Measurements from ENCODE around the gene MATN1. TPM values are rescaled to one million over a fixed set of nuclear protein-coding genes. Genes with fewer than 3 reads are reported as not detected.

Gene MATN1
- total RNA-seq, 1 donor from 2014 or later: 0.47 TPM

DNA sequence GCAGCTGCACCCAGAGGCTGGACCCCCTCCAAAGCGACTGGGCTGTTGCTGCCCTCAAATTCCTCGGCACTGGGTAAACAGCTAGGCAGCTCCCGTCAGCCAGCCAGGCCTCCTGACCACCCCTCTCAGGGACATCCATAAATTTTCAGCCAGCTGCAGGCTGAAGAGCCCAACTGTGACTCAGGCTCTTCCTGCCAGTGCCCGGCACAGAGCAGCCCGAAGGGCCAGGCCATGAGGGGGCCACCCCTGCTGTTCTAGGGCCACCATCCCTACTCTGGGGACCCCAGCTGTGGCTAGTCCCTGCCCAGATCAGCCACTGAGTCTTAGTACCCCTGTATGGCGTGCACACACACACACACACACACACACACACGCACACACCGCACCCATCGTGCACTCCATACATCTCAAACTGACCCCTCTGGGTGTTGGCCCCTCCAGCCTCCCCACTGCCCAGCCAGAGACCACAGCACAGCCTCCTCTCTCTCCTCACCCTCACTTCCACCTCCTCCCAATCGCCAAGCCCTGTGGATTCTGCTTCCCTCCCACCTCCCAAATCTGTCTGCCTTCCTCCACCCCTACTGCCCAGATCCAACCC lies 40.4 kb upstream of the MATN1 start:
- no peaks in the 10 kb centered on the region for H3K9me3 Mint-ChIP-seq (ENCODE audit: low read depth)
- TF ChIP-seq CTCF (IDR thresholded peaks at IDR 0.05): no peak
- H3K27me3 Mint-ChIP-seq (ENCODE audit: low read depth): no peaks in the 10 kb centered on the region
- no peak overlapping the region for H3K4me3 Mint-ChIP-seq (ENCODE audit: unreplicated experiment)
- H3K27ac Mint-ChIP-seq (ENCODE audit: unreplicated experiment): peak overlapping the region; percentile 18
- DNase-seq (ENCODE audit: low spot score): no peak
- peaks cover 14% of the 10 kb centered on the region for H3K4me1 Mint-ChIP-seq (ENCODE audit: low read depth)
- no peaks in the 10 kb centered on the region for H3K36me3 Mint-ChIP-seq (ENCODE audit: low read depth)

DNA sequence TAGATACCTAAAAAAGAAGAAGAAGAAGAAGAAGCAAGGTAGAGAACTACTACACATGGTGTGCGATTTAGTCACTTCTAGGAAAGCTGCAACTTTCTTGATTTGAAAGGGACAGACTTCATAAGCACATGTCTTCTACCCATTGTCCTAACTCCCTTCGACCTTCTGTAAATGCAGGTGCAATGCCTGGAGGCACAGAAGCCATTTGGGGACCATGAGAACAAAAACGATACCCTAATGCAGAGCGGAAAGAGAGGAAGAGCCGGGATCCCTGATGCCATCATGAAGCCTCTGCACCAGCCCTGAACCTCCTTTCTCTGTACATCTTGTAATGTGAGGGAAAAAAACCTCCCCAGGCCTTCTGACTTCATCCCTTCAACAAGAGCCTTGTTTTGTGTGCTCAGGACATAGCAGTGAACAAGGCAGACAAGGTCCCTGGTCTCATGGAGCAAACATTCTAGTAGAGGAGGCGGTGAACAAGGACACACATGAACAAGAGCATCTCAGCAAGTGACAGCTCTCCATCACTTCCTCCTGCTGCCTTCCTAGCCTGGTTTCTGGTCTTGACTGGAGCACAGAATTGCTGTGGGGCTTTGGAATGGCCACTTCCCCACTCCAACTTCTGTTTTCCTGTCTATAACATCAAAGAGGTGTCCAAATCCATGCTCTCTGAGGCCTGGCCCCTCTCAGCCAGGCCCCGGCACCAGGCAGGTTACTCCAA lies 39.7 kb upstream of the MATN1 start:
- Mint-ChIP-seq H3K36me3 (ENCODE audit: low read depth) (no peaks in the 10 kb centered on the region), H3K4me3 (ENCODE audit: unreplicated experiment) (no peak overlapping the region), H3K27me3 (ENCODE audit: low read depth) (no peaks in the 10 kb centered on the region), H3K4me1 (ENCODE audit: low read depth) (peaks cover 14% of the 10 kb centered on the region), H3K27ac (ENCODE audit: unreplicated experiment) (peak overlapping the region; percentile 18), H3K9me3 (ENCODE audit: low read depth) (no peaks in the 10 kb centered on the region)
- no peak for DNase-seq (ENCODE audit: low spot score)
- no peak for TF ChIP-seq CTCF (IDR thresholded peaks at IDR 0.05)

DNA sequence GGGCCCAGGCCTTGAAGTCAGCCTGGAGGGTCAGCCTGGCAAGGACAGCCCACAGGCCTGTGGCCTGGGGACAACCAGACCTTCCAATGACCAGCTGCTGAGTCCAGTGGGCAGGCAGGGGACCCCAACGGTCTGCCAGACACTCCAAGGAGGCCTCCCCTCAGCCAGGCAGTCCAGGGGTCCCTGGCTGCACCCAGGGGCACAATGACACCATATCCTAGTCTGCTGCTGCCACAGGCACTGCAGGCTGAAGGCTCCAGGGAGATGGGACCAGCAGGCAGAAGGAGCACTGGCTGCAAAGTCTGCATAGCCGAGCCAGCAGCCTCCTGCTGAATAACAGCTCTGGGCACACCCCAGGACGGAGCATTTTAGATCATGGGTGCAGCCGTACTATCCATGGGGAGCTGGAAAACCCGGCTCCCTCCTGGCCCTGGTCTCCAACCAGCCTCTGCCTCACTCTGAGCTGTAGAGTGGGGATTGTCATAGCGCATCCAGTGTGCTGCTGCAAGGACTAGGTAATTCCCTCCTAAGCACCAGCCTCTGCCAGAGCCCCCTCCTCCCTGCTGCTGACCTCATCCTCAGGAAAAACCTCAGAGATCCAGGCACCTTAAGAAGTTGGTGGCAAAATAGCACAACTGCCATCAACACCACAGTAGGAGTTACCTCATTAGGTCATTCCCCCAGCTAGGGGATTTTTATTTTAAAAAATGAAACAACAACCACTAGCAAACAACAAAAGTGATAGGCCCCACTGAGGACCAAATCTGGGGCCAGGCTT lies 39.0 kb upstream of the MATN1 start:
- no peak overlapping the region for H3K4me3 Mint-ChIP-seq (ENCODE audit: unreplicated experiment)

DNA sequence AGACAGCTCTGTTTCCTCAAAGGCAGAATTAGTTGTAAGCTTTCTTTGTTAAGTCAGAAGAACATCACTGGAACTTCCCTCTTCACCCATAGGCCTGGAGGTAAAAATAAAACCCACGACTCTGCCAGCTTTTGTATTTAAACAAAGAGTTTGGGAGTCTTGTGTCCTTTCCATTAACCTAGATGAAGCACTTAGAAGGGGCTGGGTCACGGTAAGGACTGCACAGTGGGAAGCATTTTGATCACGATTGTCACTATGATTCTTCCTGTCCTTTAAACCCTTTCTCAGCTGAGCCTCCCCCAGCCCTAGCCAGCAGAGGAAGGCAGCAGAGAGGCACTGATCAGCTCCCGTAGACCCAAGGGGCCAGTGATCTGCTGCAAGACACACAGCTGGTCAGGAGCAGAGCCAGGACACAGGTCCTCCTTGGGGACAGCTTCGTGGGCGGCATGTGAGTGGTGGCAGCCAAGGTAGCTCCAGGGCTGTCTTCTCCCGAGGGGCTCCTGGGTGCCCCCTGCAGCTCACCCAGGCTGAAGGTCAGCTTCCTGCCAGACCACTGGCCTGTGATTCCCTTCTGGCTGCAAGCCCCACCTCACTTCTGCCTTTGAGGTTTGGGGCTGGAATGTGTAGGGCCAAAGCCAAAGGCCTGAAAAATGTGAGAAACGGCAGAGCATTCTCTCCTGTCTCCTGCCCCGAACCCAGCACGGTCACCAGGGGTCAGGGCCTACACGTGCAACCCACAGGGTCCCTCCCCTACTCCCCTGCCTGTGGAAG lies 38.2 kb upstream of the MATN1 start:
- Mint-ChIP-seq H3K9me3 (ENCODE audit: low read depth) (no peaks in the 10 kb centered on the region), H3K27ac (ENCODE audit: unreplicated experiment) (no peak overlapping the region), H3K27me3 (ENCODE audit: low read depth) (no peaks in the 10 kb centered on the region), H3K4me1 (ENCODE audit: low read depth) (peaks cover 24% of the 10 kb centered on the region), H3K4me3 (ENCODE audit: unreplicated experiment) (no peak overlapping the region), H3K36me3 (ENCODE audit: low read depth) (no peaks in the 10 kb centered on the region)
- no peak for DNase-seq (ENCODE audit: low spot score)
- no peak for TF ChIP-seq CTCF (IDR thresholded peaks at IDR 0.05)

More for the DNA sequence above, 39.0 kb upstream of the MATN1 start:
- Mint-ChIP-seq H3K27me3 (ENCODE audit: low read depth) (no peaks in the 10 kb centered on the region), H3K27ac (ENCODE audit: unreplicated experiment) (no peak overlapping the region), H3K4me1 (ENCODE audit: low read depth) (peaks cover 16% of the 10 kb centered on the region), H3K9me3 (ENCODE audit: low read depth) (no peaks in the 10 kb centered on the region), H3K36me3 (ENCODE audit: low read depth) (no peaks in the 10 kb centered on the region)
- DNase-seq (ENCODE audit: low spot score): no peak
- no peak for TF ChIP-seq CTCF (IDR thresholded peaks at IDR 0.05)
